GM18526 (cell line): ENCODE data around the gene NBR1.
A peak's percentile ranks its signal among the peaks of the same experiment; 100 is the strongest.

Source experiments
- POLR2A ChIP-seq: IDR thresholded peaks from 3 replicates; pipeline ENCODE4 v1.6.1; 2011; ENCODE audit not compliant: insufficient read length; ENCODE audit errors: extremely low read depth

NBR1 gene

GRCh38 chr17:43155666-43156065 lies 15.3 kb upstream of the NBR1 start:
- TF ChIP-seq POLR2A = no peak

GRCh38 chr17:43169561-43170139 lies 1.4 kb upstream of the NBR1 start:
- no peak for TF ChIP-seq POLR2A

GRCh38 chr17:43170140-43170765 lies 761 bp upstream of the NBR1 start:
- no peak for TF ChIP-seq POLR2A

GRCh38 chr17:43171586-43172487 lies 823 bp downstream of the NBR1 start:
- TF ChIP-seq POLR2A = no peak

- no peak for TF ChIP-seq POLR2A
Observed at GRCh38 chr17:43175213-43176118, 4.5 kb downstream of the NBR1 start.

GRCh38 chr17:43176119-43176570 lies 5.1 kb downstream of the NBR1 start:
- no peak for TF ChIP-seq POLR2A

GRCh38 chr17:43183921-43184320 lies 12.9 kb downstream of the NBR1 start:
- no peak for TF ChIP-seq POLR2A

- TF ChIP-seq POLR2A = no peak
Observed at GRCh38 chr17:43193251-43193650, 22.2 kb downstream of the NBR1 start.

GRCh38 chr17:43199633-43200032 lies 28.6 kb downstream of the NBR1 start:
- TF ChIP-seq POLR2A = no peak

GRCh38 chr17:43200127-43200526 lies 29.1 kb downstream of the NBR1 start:
- no peak for TF ChIP-seq POLR2A

- TF ChIP-seq POLR2A = no peak
Observed at GRCh38 chr17:43210576-43210975, 39.6 kb downstream of the NBR1 start.

- TF ChIP-seq POLR2A = no peak
Observed at GRCh38 chr17:43211123-43211479, 40.1 kb downstream of the NBR1 start.

- TF ChIP-seq POLR2A = peak; percentile 92
Observed at GRCh38 chr17:43211480-43212402, 40.7 kb downstream of the NBR1 start, which contains the start of gene TMEM106A. Gene TMEM106A (plus strand): TSS chr17:43211875. CDS start chr17:43213042, 1,167 bp downstream.
